AG09309 (cell line): ENCODE results near the gene MCRIP2.

Experiments
- DNase-seq: peaks from one replicate; pipeline ENCODE4 v3.0.0-alpha.2; 2010; ENCODE audit warnings: low read depth
- H3K4me3 ChIP-seq: 2 replicates; pipeline ENCODE4 v1.5.1; 2011; ENCODE audit warnings: mild to moderate bottlenecking, low read depth, low read length, moderate library complexity; ENCODE audit not compliant: control insufficient read depth
- CTCF ChIP-seq: IDR thresholded peaks from 2 replicates; pipeline ENCODE4 v1.5.1; 2011; ENCODE audit warnings: mild to moderate bottlenecking, low read depth, low read length, inconsistent platforms; ENCODE audit not compliant: insufficient read depth, control insufficient read depth; ENCODE audit errors: missing control alignments

The MCRIP2 gene

DNA sequence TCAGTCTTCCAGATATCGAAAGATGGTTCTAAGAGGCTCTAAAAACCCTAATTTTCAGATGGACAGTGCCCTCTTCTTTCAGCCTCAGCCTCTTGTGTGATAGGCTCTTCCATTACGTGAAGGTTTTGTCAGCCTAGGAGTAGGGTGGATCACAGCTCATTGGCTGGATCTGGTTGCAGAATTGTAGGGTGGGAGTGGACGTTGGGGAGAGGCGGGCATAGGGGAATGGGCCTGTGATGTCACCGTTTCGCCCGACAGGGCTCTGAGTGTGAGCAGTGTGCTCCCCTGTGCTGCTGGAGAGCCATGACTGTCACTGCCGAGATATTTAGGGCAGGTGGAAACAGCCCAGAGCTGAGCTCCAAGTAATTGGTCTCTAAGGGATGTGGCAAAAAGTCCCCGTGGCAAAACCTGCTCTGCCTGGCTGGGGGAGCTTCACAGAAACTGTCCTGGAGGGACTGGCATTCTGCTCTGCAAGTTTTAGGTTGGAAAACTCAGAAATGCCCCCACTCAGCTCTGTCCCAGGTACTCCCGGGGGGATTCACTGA lies 17.0 kb upstream of the MCRIP2 start:
- DNase-seq: no peak
- no peak overlapping the region for H3K4me3 ChIP-seq
- no peak for TF ChIP-seq CTCF

- no peak for TF ChIP-seq CTCF
- DNase-seq: no peak
- H3K4me3 ChIP-seq: no peak overlapping the region
Measured at GRCh38 chr16:625117-625976, 16.3 kb upstream of the MCRIP2 start.

- no peak for TF ChIP-seq CTCF
- no peak for DNase-seq
- no peak overlapping the region for H3K4me3 ChIP-seq
Measured at GRCh38 chr16:625977-626765, 15.5 kb upstream of the MCRIP2 start.

GRCh38 chr16:626787-627453 lies 14.7 kb upstream of the MCRIP2 start:
- TF ChIP-seq CTCF: no peak
- peak; percentile 84 for DNase-seq
- H3K4me3 ChIP-seq: no peak overlapping the region

DNA sequence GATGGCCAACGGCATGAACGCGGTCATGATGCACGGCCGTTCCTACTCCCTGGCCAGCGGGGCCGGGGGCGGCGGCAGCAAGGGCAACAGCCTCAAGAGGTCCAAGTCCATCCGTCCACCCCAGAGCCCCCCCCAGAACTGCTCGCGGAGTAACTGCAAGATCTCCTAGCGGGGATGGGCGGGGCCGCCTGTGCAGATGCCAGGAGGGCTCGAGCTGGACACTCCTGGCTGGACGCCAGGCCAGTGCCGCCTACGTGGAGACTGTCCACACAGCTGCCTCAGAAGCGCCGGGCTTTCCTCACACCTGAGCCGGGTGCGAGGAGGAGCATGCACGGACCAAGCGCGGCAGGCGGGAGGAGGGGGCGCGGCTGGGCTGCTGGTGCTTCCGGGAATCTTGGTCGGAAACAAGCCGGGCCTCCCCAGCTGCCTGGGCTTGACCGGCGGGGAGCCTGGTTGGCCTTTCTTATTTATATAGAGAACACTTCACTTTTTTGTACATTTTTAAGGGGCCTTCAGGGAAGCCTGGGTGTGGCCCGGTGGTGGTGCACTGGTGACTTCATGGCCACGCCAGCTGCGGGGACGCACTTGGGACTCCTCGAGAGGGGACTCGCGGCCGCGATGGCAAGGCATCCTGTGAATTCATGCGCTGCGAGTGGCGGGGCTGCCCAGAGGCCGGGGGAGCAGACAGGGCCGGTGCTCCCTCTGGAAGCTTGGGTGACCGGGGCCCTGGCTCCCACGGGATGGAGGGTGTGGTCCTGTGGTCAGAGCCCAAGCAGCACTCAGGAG lies 14.0 kb upstream of the MCRIP2 start:
- no peak overlapping the region for H3K4me3 ChIP-seq
- DNase-seq: no peak
- no peak for TF ChIP-seq CTCF
